Measurements from ENCODE around the gene RNF180.

GRCh38 chr5:64364426-64364825 is 198.8 kb downstream of the RNF180 start:
- no peak for TF ChIP-seq RARB (CRISPR knock-in tag; IDR thresholded peaks at IDR 0.05)
- TF ChIP-seq POU6F1 (CRISPR knock-in tag; IDR thresholded peaks at IDR 0.05; ENCODE audit: borderline replicate concordance, low read depth) = no peak
- TF ChIP-seq PPARA (CRISPR knock-in tag; IDR thresholded peaks at IDR 0.05; ENCODE audit: borderline replicate concordance) = no peak
- TF ChIP-seq ZFP3 (CRISPR knock-in tag; IDR thresholded peaks at IDR 0.05) = no peak
- no peak for TF ChIP-seq ESRRG (CRISPR knock-in tag; IDR thresholded peaks at IDR 0.05)
- TF ChIP-seq TCF4 (CRISPR knock-in tag; IDR thresholded peaks at IDR 0.05; ENCODE audit: borderline replicate concordance) = no peak
- TF ChIP-seq TOX (CRISPR knock-in tag; IDR thresholded peaks at IDR 0.05; ENCODE audit: borderline replicate concordance) = no peak
- no peak for TF ChIP-seq ZNF70 (CRISPR knock-in tag; IDR thresholded peaks at IDR 0.05)
- TF ChIP-seq PATZ1 (CRISPR knock-in tag; IDR thresholded peaks at IDR 0.05; ENCODE audit: borderline replicate concordance) = no peak
- no peak for TF ChIP-seq BACH2 (CRISPR knock-in tag; IDR thresholded peaks at IDR 0.05; ENCODE audit: borderline replicate concordance)
- TF ChIP-seq CSRNP3 (CRISPR knock-in tag; IDR thresholded peaks at IDR 0.05) = no peak
- TF ChIP-seq ZNF8 (CRISPR knock-in tag; IDR thresholded peaks at IDR 0.05) = no peak
